ENCODE data around the gene TMEM25.

- TF ChIP-seq, protein P1, sequence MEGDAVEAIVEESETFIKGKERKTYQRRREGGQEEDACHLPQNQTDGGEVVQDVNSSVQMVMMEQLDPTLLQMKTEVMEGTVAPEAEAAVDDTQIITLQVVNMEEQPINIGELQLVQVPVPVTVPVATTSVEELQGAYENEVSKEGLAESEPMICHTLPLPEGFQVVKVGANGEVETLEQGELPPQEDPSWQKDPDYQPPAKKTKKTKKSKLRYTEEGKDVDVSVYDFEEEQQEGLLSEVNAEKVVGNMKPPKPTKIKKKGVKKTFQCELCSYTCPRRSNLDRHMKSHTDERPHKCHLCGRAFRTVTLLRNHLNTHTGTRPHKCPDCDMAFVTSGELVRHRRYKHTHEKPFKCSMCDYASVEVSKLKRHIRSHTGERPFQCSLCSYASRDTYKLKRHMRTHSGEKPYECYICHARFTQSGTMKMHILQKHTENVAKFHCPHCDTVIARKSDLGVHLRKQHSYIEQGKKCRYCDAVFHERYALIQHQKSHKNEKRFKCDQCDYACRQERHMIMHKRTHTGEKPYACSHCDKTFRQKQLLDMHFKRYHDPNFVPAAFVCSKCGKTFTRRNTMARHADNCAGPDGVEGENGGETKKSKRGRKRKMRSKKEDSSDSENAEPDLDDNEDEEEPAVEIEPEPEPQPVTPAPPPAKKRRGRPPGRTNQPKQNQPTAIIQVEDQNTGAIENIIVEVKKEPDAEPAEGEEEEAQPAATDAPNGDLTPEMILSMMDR (conservative IDR thresholded peaks at IDR 0.05; ENCODE audit: low read depth, low read length), result no peak
- TF ChIP-seq EZH2 (IDR thresholded peaks at IDR 0.05; ENCODE audit: borderline replicate concordance, low read depth, low read length, poor library complexity, severe bottlenecking), result no peak
Observed at GRCh38 chr11:118529584-118530175, 1.3 kb upstream of the TMEM25 start.
